Upper lobe of left lung (tissue), 4 donors: ENCODE measurements around the gene KCNMB4.

Source experiments
- EP300 ChIP-seq, 4 donors: sonication (generic); formaldehyde crosslinking; IDR thresholded peaks; one replicate each; pipeline ENCODE4 v1.5.1; 2017; ENCODE audit warnings: antibody characterized with exemption in 4 of 4, control low read depth in 2 of 4
- POLR2A ChIP-seq, 4 donors: fragments of 450-650 bp; IDR thresholded peaks; one replicate each; pipeline ENCODE4 v1.5.1; 2016 to 2017; ENCODE audit warnings: antibody characterized with exemption in 4 of 4, mild to moderate bottlenecking in 2 of 4
- POLR2AphosphoS5 ChIP-seq, 2 donors: sonication (generic); formaldehyde crosslinking; IDR thresholded peaks; one replicate each; pipeline ENCODE4 v1.5.1; 2017; ENCODE audit warnings: antibody characterized with exemption in 2 of 2
- TF ChIP-seq, protein P1 (sequence below), 6 experiments: fragments of 450-650 bp in 4 of 6; fragments of 200-600 bp in 2 of 6; sonication (generic) in 2 of 6; IDR thresholded peaks; one replicate each; pipeline ENCODE4 v1.5.1; 2016 to 2019; ENCODE audit warnings: antibody characterized with exemption in 6 of 6

DNA sequence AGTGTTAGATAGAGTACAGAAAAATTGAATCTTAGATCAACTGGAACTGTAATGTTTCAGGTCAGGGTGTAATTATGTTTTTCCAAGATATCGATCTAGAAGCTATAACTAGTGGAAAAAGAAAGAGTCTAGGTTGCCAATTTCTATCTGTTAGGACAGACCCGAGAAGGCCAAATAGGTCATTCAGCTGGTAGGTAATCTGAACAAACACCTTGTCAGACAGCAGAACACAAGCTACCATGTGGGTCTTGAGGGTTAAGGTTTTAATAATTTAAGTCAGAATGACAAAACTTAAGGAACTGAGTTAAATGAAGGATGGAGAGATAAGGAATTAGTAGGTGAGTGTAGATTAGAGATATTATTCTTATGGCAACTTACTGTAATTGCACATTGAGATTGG is 44.9 kb upstream of the KCNMB4 start:
- TF ChIP-seq, protein P1, sequence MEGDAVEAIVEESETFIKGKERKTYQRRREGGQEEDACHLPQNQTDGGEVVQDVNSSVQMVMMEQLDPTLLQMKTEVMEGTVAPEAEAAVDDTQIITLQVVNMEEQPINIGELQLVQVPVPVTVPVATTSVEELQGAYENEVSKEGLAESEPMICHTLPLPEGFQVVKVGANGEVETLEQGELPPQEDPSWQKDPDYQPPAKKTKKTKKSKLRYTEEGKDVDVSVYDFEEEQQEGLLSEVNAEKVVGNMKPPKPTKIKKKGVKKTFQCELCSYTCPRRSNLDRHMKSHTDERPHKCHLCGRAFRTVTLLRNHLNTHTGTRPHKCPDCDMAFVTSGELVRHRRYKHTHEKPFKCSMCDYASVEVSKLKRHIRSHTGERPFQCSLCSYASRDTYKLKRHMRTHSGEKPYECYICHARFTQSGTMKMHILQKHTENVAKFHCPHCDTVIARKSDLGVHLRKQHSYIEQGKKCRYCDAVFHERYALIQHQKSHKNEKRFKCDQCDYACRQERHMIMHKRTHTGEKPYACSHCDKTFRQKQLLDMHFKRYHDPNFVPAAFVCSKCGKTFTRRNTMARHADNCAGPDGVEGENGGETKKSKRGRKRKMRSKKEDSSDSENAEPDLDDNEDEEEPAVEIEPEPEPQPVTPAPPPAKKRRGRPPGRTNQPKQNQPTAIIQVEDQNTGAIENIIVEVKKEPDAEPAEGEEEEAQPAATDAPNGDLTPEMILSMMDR (IDR thresholded peaks at IDR 0.05), result no peak
- TF ChIP-seq POLR2A (IDR thresholded peaks at IDR 0.05) (no peak), EP300 (IDR thresholded peaks at IDR 0.05) (no peak), POLR2AphosphoS5 (IDR thresholded peaks at IDR 0.05) (no peak)
